ENCODE results near the gene ITGA3. TPM values are rescaled to one million over a fixed set of nuclear protein-coding genes. Genes with fewer than 3 reads are reported as not detected.

ITGA3 gene
- total and polyA plus RNA-seq, 2 of the 13 experiments (the other 11 are each of a cell fraction or from before 2014, with no cell fraction given): 0.48 to 0.69 TPM

DNA sequence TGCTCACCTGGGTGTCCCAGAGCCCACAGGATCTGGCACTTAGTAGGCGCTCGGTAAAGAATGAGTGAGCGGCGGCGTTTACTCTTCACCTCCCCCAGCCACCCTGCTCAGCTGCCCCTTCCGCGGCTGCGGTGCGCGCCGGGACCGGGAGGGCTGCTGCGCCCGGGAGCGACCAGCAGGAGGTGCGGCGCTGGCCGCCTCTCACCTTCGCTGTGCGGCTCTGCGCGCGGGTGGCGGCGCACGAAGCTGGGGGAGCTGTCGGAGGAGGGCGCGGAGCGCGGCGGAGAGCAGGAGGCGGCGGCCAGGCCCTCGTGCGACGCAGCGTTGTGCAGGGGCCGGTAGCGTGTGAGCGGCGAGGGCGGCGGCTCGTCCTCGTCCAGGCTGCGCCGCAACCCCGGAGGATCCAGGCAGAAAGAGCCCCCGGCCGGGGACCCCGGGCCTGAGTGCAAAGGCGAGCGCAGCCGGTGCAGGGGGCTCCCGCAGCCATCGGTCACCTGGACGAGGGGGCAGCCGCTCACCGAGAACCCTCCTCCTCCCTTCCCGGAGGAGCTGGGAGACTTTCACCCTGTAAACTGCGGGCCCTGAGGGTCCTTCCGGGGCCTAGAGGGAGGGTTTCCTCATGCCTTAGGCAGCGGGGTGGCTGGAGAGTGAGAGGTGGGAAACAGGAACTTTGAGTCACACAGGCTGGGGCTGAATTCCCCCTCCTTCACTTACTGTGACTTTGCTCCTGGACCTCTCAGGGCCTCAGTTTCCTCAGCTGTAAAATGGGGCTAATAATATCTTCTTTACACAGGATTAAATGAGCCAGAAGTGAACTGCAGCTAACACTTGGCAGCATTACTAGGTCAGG, 61.5 kb downstream of the ITGA3 start (continued):
- TF ChIP-seq, protein P1, sequence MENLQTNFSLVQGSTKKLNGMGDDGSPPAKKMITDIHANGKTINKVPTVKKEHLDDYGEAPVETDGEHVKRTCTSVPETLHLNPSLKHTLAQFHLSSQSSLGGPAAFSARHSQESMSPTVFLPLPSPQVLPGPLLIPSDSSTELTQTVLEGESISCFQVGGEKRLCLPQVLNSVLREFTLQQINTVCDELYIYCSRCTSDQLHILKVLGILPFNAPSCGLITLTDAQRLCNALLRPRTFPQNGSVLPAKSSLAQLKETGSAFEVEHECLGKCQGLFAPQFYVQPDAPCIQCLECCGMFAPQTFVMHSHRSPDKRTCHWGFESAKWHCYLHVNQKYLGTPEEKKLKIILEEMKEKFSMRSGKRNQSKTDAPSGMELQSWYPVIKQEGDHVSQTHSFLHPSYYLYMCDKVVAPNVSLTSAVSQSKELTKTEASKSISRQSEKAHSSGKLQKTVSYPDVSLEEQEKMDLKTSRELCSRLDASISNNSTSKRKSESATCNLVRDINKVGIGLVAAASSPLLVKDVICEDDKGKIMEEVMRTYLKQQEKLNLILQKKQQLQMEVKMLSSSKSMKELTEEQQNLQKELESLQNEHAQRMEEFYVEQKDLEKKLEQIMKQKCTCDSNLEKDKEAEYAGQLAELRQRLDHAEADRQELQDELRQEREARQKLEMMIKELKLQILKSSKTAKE (CRISPR knock-in tag; IDR thresholded peaks at IDR 0.05; ENCODE audit: borderline replicate concordance): no peak; the same call in 1 of the 2 replicates
- TF ChIP-seq, protein P2, sequence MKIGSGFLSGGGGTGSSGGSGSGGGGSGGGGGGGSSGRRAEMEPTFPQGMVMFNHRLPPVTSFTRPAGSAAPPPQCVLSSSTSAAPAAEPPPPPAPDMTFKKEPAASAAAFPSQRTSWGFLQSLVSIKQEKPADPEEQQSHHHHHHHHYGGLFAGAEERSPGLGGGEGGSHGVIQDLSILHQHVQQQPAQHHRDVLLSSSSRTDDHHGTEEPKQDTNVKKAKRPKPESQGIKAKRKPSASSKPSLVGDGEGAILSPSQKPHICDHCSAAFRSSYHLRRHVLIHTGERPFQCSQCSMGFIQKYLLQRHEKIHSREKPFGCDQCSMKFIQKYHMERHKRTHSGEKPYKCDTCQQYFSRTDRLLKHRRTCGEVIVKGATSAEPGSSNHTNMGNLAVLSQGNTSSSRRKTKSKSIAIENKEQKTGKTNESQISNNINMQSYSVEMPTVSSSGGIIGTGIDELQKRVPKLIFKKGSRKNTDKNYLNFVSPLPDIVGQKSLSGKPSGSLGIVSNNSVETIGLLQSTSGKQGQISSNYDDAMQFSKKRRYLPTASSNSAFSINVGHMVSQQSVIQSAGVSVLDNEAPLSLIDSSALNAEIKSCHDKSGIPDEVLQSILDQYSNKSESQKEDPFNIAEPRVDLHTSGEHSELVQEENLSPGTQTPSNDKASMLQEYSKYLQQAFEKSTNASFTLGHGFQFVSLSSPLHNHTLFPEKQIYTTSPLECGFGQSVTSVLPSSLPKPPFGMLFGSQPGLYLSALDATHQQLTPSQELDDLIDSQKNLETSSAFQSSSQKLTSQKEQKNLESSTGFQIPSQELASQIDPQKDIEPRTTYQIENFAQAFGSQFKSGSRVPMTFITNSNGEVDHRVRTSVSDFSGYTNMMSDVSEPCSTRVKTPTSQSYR (CRISPR knock-in tag; IDR thresholded peaks at IDR 0.05; ENCODE audit: borderline replicate concordance): peak; percentile 77; the same call in 1 of the 2 replicates
- peak; percentile 49 for TF ChIP-seq YY1 (IDR thresholded peaks at IDR 0.05; ENCODE audit: insufficient read depth, insufficient replicate concordance, low read depth, low read length)
- TF ChIP-seq, protein P3, sequence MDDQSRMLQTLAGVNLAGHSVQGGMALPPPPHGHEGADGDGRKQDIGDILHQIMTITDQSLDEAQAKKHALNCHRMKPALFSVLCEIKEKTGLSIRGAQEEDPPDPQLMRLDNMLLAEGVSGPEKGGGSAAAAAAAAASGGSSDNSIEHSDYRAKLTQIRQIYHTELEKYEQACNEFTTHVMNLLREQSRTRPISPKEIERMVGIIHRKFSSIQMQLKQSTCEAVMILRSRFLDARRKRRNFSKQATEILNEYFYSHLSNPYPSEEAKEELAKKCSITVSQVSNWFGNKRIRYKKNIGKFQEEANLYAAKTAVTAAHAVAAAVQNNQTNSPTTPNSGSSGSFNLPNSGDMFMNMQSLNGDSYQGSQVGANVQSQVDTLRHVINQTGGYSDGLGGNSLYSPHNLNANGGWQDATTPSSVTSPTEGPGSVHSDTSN (CRISPR knock-in tag; IDR thresholded peaks at IDR 0.05; ENCODE audit: borderline replicate concordance): no peak
- TF ChIP-seq, protein P4, sequence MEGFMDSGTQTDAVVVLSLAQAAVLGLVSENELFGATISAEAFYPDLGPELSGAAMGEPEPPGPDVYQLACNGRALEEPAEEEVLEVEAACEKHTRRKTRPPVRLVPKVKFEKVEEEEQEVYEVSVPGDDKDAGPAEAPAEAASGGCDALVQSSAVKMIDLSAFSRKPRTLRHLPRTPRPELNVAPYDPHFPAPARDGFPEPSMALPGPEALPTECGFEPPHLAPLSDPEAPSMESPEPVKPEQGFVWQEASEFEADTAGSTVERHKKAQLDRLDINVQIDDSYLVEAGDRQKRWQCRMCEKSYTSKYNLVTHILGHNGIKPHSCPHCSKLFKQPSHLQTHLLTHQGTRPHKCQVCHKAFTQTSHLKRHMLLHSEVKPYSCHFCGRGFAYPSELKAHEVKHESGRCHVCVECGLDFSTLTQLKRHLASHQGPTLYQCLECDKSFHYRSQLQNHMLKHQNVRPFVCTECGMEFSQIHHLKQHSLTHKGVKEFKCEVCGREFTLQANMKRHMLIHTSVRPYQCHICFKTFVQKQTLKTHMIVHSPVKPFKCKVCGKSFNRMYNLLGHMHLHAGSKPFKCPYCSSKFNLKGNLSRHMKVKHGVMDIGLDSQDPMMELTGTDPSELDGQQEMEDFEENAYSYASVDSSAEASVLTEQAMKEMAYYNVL (CRISPR knock-in tag; IDR thresholded peaks at IDR 0.05; ENCODE audit: borderline replicate concordance): 0 out of 2 replicates have a peak, but pooled peaks have one; percentile 35
- TF ChIP-seq, protein P5, sequence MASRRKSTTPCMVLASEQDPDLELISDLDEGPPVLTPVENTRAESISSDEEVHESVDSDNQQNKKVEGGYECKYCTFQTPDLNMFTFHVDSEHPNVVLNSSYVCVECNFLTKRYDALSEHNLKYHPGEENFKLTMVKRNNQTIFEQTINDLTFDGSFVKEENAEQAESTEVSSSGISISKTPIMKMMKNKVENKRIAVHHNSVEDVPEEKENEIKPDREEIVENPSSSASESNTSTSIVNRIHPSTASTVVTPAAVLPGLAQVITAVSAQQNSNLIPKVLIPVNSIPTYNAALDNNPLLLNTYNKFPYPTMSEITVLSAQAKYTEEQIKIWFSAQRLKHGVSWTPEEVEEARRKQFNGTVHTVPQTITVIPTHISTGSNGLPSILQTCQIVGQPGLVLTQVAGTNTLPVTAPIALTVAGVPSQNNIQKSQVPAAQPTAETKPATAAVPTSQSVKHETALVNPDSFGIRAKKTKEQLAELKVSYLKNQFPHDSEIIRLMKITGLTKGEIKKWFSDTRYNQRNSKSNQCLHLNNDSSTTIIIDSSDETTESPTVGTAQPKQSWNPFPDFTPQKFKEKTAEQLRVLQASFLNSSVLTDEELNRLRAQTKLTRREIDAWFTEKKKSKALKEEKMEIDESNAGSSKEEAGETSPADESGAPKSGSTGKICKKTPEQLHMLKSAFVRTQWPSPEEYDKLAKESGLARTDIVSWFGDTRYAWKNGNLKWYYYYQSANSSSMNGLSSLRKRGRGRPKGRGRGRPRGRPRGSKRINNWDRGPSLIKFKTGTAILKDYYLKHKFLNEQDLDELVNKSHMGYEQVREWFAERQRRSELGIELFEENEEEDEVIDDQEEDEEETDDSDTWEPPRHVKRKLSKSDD (CRISPR knock-in tag; IDR thresholded peaks at IDR 0.05; ENCODE audit: low read depth): peak; percentile 82; the same call in 1 of the 2 replicates
- TF ChIP-seq RARA (CRISPR knock-in tag; IDR thresholded peaks at IDR 0.05): 0 out of 2 replicates have a peak, but pooled peaks have one; percentile 27
- TF ChIP-seq ZNF274 (CRISPR knock-in tag; IDR thresholded peaks at IDR 0.05): 0 out of 2 replicates have a peak, but pooled peaks have one; percentile 50
- TF ChIP-seq ZNF550 (CRISPR knock-in tag; IDR thresholded peaks at IDR 0.05; ENCODE audit: borderline replicate concordance): no peak
- TF ChIP-seq MYC (CRISPR knock-in tag; IDR thresholded peaks at IDR 0.05; ENCODE audit: borderline replicate concordance): peak; percentile 62; the same call in 1 of the 2 replicates
- TF ChIP-seq ATM (IDR thresholded peaks at IDR 0.05; ENCODE audit: borderline replicate concordance): no peak
